ENCODE measurements around the gene CPB1.

DNA sequence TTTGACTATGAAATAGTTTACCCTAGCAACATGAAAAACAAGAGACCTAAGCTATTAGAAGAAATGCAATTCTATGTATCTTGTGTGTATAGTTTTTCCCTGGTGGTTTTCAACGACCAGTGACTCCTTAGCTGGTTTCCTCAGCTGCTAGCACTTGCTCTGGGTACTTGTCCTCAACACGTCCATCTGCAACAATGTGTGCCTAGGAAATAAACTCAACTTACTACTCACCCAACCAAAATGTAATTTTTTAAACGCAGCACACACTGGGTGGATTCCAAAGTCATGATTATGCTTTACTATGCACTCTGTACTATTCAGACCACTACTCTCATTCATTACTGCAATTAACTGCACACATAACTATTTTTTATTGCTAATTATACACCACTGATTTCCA lies 68.5 kb downstream of the CPB1 start:
- TF ChIP-seq CTCF (IDR thresholded peaks at IDR 0.05) = no peak
- no peak for TF ChIP-seq POLR2AphosphoS5 (IDR thresholded peaks at IDR 0.05)
